ENCODE results near the gene CRPPA.

The CRPPA gene

GRCh38 chr7:16404636-16405035 is 16.7 kb downstream of the CRPPA start:
- H3K4me2 ChIP-seq (ENCODE audit: insufficient read depth, low read length): no peak overlapping the region
- H3K9ac ChIP-seq (ENCODE audit: low read depth, low read length): no peak overlapping the region
- H3K4me3 ChIP-seq (ENCODE audit: low read depth in 1 of 2, low read length in 2 of 2): no peak overlapping the region
- DNase-seq (no peak), ATAC-seq (ENCODE audit: insufficient read depth, low read depth) (no peak)
- H2AFZ ChIP-seq (ENCODE audit: low read depth, low read length): no peak overlapping the region
- no peaks in the 10 kb centered on the region for H3K79me2 ChIP-seq (ENCODE audit: insufficient read depth, low read length)
- H3K27me3 ChIP-seq (ENCODE audit: insufficient read depth, low read length, poor library complexity): no peaks in the 10 kb centered on the region
- H3K36me3 ChIP-seq (ENCODE audit: insufficient read depth, low read length): no peaks in the 10 kb centered on the region
- no peaks in the 10 kb centered on the region for H3K4me1 ChIP-seq (ENCODE audit: insufficient read depth, low read length)
- no peaks in the 10 kb centered on the region for H4K20me1 ChIP-seq (ENCODE audit: insufficient read depth, low read length)
- H3K27ac ChIP-seq (ENCODE audit: low read length): no peak overlapping the region
- peaks cover 10% of the 10 kb centered on the region for H3K9me3 ChIP-seq (ENCODE audit: insufficient read depth, low read length, severe bottlenecking)
- no peak for TF ChIP-seq CTCF (IDR thresholded peaks at IDR 0.05; ENCODE audit: borderline replicate concordance, extremely low read depth, low read length, poor library complexity, severe bottlenecking)
- TF ChIP-seq EZH2 (IDR thresholded peaks at IDR 0.05; ENCODE audit: borderline replicate concordance, low read depth, low read length, severe bottlenecking): no peak

GRCh38 chr7:16403475-16403874 is 17.9 kb downstream of the CRPPA start:
- Histone ChIP-seq H3K9ac (ENCODE audit: low read depth, low read length) (no peak overlapping the region), H3K4me1 (ENCODE audit: insufficient read depth, low read length) (no peaks in the 10 kb centered on the region), H3K4me2 (ENCODE audit: insufficient read depth, low read length) (no peak overlapping the region), H3K4me3 (ENCODE audit: low read depth in 1 of 2, low read length in 2 of 2) (no peak overlapping the region), H3K27ac (ENCODE audit: low read length) (no peak overlapping the region), H4K20me1 (ENCODE audit: insufficient read depth, low read length) (no peaks in the 10 kb centered on the region), H3K27me3 (ENCODE audit: insufficient read depth, low read length, poor library complexity) (no peaks in the 10 kb centered on the region), H3K79me2 (ENCODE audit: insufficient read depth, low read length) (no peaks in the 10 kb centered on the region), H3K9me3 (ENCODE audit: insufficient read depth, low read length, severe bottlenecking) (peaks cover 21% of the 10 kb centered on the region), H2AFZ (ENCODE audit: low read depth, low read length) (no peak overlapping the region), H3K36me3 (ENCODE audit: insufficient read depth, low read length) (no peaks in the 10 kb centered on the region)
- ATAC-seq (ENCODE audit: insufficient read depth, low read depth): no peak
- no peak for DNase-seq
- TF ChIP-seq EZH2 (IDR thresholded peaks at IDR 0.05; ENCODE audit: borderline replicate concordance, low read depth, low read length, severe bottlenecking): no peak
- TF ChIP-seq CTCF (IDR thresholded peaks at IDR 0.05; ENCODE audit: borderline replicate concordance, extremely low read depth, low read length, poor library complexity, severe bottlenecking): no peak

- Histone ChIP-seq H3K4me2 (ENCODE audit: insufficient read depth, low read length) (no peak overlapping the region), H3K4me3 (ENCODE audit: low read depth in 1 of 2, low read length in 2 of 2) (no peak overlapping the region), H3K9me3 (ENCODE audit: insufficient read depth, low read length, severe bottlenecking) (peaks cover 27% of the 10 kb centered on the region), H3K36me3 (ENCODE audit: insufficient read depth, low read length) (no peaks in the 10 kb centered on the region), H4K20me1 (ENCODE audit: insufficient read depth, low read length) (no peaks in the 10 kb centered on the region), H3K27me3 (ENCODE audit: insufficient read depth, low read length, poor library complexity) (no peaks in the 10 kb centered on the region), H3K4me1 (ENCODE audit: insufficient read depth, low read length) (no peaks in the 10 kb centered on the region), H2AFZ (ENCODE audit: low read depth, low read length) (no peak overlapping the region), H3K27ac (ENCODE audit: low read length) (no peak overlapping the region), H3K79me2 (ENCODE audit: insufficient read depth, low read length) (no peaks in the 10 kb centered on the region), H3K9ac (ENCODE audit: low read depth, low read length) (no peak overlapping the region)
- ATAC-seq (ENCODE audit: insufficient read depth, low read depth) (no peak), DNase-seq (no peak)
- no peak for TF ChIP-seq EZH2 (IDR thresholded peaks at IDR 0.05; ENCODE audit: borderline replicate concordance, low read depth, low read length, severe bottlenecking)
- no peak for TF ChIP-seq CTCF (IDR thresholded peaks at IDR 0.05; ENCODE audit: borderline replicate concordance, extremely low read depth, low read length, poor library complexity, severe bottlenecking)
Observed at GRCh38 chr7:16402940-16403339, 18.4 kb downstream of the CRPPA start.

GRCh38 chr7:16402091-16402490 is 19.2 kb downstream of the CRPPA start:
- Histone ChIP-seq H3K9me3 (ENCODE audit: insufficient read depth, low read length, severe bottlenecking) (peaks cover 35% of the 10 kb centered on the region), H3K27me3 (ENCODE audit: insufficient read depth, low read length, poor library complexity) (no peaks in the 10 kb centered on the region), H3K4me1 (ENCODE audit: insufficient read depth, low read length) (no peaks in the 10 kb centered on the region), H3K36me3 (ENCODE audit: insufficient read depth, low read length) (no peaks in the 10 kb centered on the region), H3K4me3 (ENCODE audit: low read depth in 1 of 2, low read length in 2 of 2) (no peak overlapping the region), H3K79me2 (ENCODE audit: insufficient read depth, low read length) (no peaks in the 10 kb centered on the region), H2AFZ (ENCODE audit: low read depth, low read length) (no peak overlapping the region), H4K20me1 (ENCODE audit: insufficient read depth, low read length) (no peaks in the 10 kb centered on the region), H3K9ac (ENCODE audit: low read depth, low read length) (no peak overlapping the region), H3K27ac (ENCODE audit: low read length) (no peak overlapping the region), H3K4me2 (ENCODE audit: insufficient read depth, low read length) (no peak overlapping the region)
- ATAC-seq (ENCODE audit: insufficient read depth, low read depth) (no peak), DNase-seq (no peak)
- TF ChIP-seq CTCF (IDR thresholded peaks at IDR 0.05; ENCODE audit: borderline replicate concordance, extremely low read depth, low read length, poor library complexity, severe bottlenecking) (no peak), EZH2 (IDR thresholded peaks at IDR 0.05; ENCODE audit: borderline replicate concordance, low read depth, low read length, severe bottlenecking) (no peak)

All from DND-41 (cell line).